SK-N-MC (cell line): ENCODE data around the gene MEF2D.

Experiments used
- EZH2 ChIP-seq: fragments of 200-600 bp; sonication (generic); IDR thresholded peaks from one replicate; pipeline ENCODE4 v1.6.1; 2017; ENCODE audit warnings: antibody characterized with exemption
- POLR2AphosphoS5 ChIP-seq: IDR thresholded peaks from 2 replicates; pipeline ENCODE4 v1.6.1; 2012; ENCODE audit warnings: mild to moderate bottlenecking, low read depth, low read length, borderline replicate concordance

DNA sequence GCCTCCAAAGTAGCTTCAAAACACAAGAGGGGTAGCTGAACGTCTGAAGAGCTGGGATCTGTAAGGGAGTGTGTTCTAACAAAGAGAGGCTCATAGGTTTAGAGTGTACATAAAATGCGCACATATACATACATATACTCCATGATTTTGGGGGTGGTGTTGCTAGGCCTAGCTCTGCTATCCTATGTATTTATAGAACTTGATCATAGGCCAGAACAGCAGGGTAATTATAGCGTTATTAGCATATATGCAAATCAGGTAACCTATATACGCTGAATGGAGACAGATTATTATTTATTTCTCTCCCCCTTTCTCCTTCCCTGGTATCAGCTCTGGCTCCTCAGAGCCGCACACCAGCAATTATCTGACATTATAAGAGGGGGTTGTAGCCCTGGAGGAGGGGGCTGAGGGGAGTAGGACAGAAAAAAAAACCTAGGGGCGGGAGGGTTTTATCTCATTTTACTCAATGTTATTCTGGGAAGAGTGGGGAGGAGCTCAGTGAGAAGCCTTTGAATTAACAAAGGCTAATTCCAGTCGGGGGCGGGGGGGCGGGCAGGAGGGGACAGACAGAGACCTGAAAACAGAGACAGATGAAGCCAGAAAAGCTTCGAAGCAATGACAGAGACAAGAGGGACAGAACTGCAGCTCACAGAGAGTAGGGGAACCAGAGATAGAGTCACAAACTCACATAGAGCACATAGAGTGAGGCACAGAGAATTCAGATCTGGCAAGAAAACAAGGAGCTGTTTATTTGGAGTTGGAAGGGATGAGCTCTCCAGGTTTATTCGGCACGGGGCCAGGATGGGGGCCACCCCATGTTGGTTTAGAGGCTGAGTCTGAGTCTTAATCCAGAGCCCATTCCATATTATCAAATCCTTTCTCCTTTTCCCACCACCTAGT lies 68.6 kb downstream of the MEF2D start:
- no peak for TF ChIP-seq POLR2AphosphoS5
- TF ChIP-seq EZH2 = no peak
